ENCODE data around the gene BRINP3.

BRINP3 gene

DNA sequence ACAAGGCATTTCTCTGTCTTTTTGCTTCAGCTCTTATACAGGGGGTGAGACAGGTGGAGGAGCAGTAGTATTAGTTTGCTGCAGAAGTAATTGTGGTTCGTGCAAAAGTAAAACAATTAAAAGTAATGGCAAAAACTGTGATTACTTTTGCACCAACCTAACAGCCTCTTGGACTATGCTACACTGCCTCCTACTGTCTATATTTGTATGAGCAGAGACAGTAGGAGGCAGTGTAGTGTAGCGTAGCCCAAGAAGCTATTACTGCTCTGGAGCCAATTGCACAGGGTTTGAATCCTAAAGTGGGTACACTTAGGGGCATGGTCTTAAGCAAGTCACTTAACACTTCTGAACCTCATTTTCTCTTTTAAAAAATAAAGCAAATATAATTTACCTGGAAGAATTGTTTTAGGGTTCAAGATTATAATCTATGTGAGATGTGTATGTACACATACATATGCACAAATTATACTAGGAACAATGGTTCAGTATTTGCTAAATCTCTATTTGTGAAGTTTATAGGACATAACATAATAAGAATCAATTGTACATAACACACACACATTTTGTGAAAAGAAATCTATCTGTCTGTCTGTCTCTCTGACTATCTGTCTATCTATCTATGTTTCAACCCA, 103.8 kb downstream of the BRINP3 start:
- H3K27ac ChIP-seq, result no peak overlapping the region

DNA sequence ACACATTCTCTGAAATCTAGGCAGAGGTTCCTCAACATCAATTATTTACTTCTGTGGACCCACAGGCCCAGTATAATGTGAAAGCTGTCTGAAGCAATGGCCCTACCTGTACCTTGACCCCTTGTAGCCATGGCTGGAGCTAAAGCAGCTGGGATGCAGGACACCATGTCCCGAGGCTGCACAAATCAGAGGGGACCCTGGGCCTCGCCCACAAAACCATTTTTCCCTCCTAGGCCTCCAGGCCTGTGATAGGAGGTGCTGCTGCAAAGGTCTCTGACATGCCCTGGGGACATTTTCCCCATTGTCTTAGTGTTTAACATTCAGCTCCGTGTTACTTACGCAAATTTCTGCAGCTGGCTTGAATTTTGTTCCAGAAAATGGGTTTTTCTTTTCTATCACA, 110.5 kb downstream of the BRINP3 start:
- no peak overlapping the region for H3K27ac ChIP-seq
- TF ChIP-seq CTCF (conservative IDR thresholded peaks at IDR 0.05) (no peak), ZFX (IDR thresholded peaks at IDR 0.05) (no peak)

More for the DNA sequence above, 103.8 kb downstream of the BRINP3 start:
- TF ChIP-seq ZFX (IDR thresholded peaks at IDR 0.05) (no peak), CTCF (conservative IDR thresholded peaks at IDR 0.05) (peak; percentile 87)

DNA sequence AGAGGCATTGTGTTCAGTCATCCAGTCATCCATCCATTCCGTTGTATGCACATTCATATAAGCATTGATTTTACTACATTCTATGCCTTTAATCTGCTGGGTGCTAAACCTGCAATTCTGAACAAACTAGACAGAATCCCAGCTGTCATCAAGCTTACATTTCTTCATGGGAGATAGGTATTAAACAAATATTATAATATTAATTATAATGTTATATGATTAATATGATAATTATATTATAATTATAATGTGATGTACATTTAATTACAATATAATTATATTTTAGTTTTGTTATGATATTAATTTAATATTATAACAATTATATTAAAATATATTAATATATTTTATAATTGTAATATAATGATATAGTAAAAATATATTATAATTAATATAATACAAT, 112.4 kb downstream of the BRINP3 start:
- H3K27ac ChIP-seq, result no peak overlapping the region
- TF ChIP-seq ZFX (IDR thresholded peaks at IDR 0.05), result no peak
- no peak for TF ChIP-seq CTCF (conservative IDR thresholded peaks at IDR 0.05)

- no peak overlapping the region for H3K27ac ChIP-seq
- no peak for TF ChIP-seq ZFX (IDR thresholded peaks at IDR 0.05)
- no peak for TF ChIP-seq CTCF (conservative IDR thresholded peaks at IDR 0.05)
Measured at GRCh38 chr1:190353538-190354101, 124.0 kb downstream of the BRINP3 start.

DNA sequence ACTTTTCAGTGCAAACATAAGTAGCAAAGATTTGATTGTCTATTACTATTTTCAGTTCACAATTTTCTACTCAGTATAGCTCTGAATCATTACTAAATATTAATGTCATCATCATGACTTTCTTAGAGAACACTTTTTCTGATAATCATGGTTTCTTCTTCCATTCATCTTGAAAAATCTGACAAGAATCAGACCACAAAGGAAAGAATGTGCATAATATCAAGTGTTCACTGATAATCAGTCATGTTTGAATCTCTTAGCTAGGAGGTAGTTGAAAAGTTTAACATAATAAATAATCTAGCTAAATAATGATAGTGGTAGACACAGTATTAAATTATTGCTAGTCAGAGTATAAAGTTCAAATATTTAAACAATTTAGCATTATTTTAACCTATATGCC, 133.2 kb downstream of the BRINP3 start:
- H3K27ac ChIP-seq, result no peak overlapping the region
- TF ChIP-seq ZFX (IDR thresholded peaks at IDR 0.05), result no peak
- TF ChIP-seq CTCF (conservative IDR thresholded peaks at IDR 0.05), result no peak

GRCh38 chr1:190338829-190339228, 138.8 kb downstream of the BRINP3 start:
- TF ChIP-seq ZFX (IDR thresholded peaks at IDR 0.05) (no peak), CTCF (conservative IDR thresholded peaks at IDR 0.05) (no peak)
- H3K27ac ChIP-seq, result no peak overlapping the region

DNA sequence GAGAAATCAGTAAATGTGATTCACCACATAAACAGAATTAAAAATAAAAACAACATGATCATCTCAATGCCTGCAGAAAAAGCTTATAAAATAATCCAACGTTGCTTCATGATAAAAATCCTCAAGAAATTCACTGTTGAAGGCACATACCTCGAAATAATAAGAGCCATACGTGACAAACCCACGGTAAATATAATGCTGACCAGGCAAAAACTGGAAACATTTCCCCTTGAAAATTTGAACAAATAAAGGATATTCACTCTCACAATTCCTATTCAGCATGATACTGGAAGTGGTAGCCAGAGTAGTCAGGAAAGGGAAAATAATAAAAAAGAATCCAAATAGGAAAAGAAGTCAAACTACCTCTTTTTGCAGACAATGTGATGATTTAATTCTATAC, 148.8 kb downstream of the BRINP3 start:
- TF ChIP-seq CTCF (conservative IDR thresholded peaks at IDR 0.05), result no peak
- TF ChIP-seq ZFX (IDR thresholded peaks at IDR 0.05), result no peak
- H3K27ac ChIP-seq, result no peak overlapping the region

Measured in C4-2B (cell line).